Placental epithelial cell (primary cell): ENCODE measurements around the gene TBL1X. TPM values are rescaled to one million over a fixed set of nuclear protein-coding genes. Genes with fewer than 3 reads are reported as not detected.

Source experiments
- total RNA-seq: library from RNA; depleted of rRNA; stranded (reverse); fragments of >200 nt; gene quantifications from 2 replicates; pipeline ENCODE4 v1.2.3, GENCODE V29; 2012

TBL1X gene
- 4.1 and 5.9 TPM in 2 replicates for total RNA-seq

DNA sequence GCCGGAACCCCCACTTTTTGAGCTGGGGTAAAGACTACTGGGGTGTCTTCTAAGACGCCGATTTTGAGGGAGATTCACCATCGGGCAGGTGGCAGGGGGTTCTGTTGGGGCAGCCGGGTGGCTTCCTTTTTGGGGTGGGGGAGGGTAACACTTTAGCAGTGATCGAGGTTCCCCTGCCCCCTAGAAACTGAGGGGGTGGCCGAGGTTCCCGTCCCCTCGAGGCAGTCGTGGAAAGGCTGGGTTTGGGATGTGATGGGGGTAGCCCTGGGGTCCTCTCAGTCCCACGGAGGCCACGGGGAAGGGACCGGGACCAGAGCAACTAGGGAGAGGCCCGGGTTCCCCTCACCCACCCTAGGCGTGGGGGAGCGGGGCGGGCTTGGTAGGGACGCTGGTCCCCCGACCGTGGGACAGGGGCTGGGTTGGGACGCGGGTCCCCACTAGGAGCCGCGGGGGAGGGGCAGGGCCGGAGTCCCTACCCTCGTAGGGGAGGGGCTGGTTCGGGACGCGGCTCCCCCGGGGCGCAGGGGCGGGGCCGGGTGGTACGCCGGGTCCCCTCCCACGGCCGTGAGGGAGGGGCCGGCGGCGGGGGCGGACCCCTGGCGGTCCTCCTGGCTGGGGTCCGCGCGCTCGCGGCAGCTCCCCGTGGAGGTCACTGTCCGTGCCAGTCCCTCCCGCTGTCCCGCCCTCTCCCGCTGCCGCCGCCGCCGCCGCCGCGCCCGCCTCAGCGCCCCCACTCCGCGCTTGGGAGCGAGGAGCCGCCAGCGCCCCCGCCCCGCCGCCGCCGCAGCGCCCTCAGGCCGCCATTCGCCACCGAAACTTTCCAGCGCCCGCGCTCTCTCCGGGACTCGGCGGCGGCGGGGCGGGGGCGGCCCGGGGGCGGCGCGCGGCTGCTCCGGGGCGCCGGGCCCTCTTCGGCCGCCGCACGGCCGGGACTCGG, at the start of gene TBL1X:
Gene TBL1X, plus strand, starts transcription at position 624 of the 937 bp plus-strand sequence. CDS start 188,529 bp downstream, outside the sequence.

DNA sequence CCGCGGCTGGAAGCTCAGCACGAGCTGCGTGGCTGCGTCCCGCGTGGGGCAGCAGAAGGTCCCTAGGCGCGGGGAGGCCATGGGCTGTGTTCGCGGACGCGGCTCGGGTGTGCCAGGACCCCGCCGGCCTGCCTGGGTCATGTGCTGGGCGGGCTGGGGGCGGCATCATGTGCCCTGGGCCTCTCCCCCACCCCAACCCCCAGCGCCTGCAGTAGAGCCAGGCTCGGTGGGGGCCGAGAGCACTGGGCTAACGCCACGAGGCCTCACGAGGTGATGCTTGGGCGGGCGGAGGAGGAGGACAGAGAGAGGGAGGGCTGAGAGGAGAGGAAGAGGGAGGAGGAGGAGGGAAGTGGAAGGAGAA, 300.9 kb downstream of the TBL1X start, which contains the start of gene GPR143:
Gene GPR143, minus strand, starts transcription at position 111 of the 361 bp plus-strand sequence. Its CDS starts 30 bp downstream, at position 81.

DNA sequence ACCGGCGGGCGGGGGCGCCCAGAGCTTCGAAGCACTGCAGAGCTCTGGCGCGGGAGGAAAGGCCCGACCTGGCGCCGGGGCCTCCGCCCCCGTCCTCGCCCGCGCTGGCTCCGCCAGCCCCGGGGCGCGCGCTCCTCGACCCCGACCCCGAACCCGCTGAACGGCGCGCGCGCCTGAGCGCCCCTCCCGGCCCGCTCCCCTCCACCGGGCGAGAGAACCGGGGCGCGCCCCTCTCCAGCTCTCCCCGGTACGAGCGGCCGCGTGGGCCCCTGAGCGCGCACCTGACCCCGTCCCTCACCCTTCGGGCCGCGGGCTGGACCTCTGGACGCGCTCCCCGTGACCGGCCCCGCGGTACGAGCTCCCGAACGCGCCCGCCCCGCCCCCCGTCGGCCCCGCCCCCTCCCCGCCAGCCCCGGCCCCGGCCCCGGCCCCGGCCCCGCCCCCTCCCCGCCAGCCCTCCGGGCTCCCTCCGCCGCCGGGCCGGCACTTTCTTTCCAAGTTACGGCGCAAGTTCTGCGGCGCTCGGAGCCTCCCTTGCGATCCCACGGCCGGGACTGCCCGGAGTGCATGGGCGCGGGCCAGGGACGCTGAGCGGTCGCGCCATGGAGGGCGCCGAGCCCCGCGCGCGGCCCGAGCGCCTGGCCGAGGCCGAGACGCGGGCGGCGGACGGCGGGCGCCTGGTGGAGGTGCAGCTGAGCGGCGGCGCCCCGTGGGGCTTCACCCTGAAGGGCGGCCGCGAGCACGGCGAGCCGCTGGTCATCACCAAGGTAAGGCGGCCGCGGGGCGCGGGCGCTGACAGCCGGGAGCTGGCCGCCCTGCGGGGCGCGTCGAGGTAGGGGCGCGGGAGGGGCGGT, 321.3 kb downstream of the TBL1X start, which contains the start of gene SHROOM2:
Gene SHROOM2, plus strand, starts transcription at position 486 of the 854 bp plus-strand sequence. Its CDS starts 117 bp downstream, at position 603.

